Endothelial cell of hepatic sinusoid (primary cell): ENCODE results near the gene KCNK3.
"Not testable (repeated sequence)": the region's sequence is repeated elsewhere in the genome, so short reads cannot be mapped to it uniquely, and the experiment has no call there.

ENCODE experiments used
- in situ Hi-C: cut with HindIII; loops from 2 replicates; pipeline ENCODE4 v1.10.0; 2017; ENCODE audit warnings: low sequenced_read_pairs

The KCNK3 gene

GRCh38 chr2:26750467-26750866 lies 57.9 kb downstream of the KCNK3 start:
- in situ Hi-C loops: loop anchor here (10.0 kb wide), 1 partner anchor 156 kb away; no protein-coding TSS in a partner anchor

- in situ Hi-C loops: loop anchor here (10.0 kb wide), 1 partner anchor 158 kb away; no protein-coding TSS in a partner anchor
These were observed 60.1 kb downstream of the KCNK3 start for GRCh38 chr2:26752656-26753055.

GRCh38 chr2:26754539-26754938 lies 62.0 kb downstream of the KCNK3 start:
- in situ Hi-C loops: loop anchor here (10.0 kb wide), 1 partner anchor 160 kb away; no protein-coding TSS in a partner anchor

- in situ Hi-C loops: loop anchor here (5.0 to 10.0 kb wide), 2 partner anchors 143 to 160 kb away; no protein-coding TSS in a partner anchor
These were observed 62.6 kb downstream of the KCNK3 start for GRCh38 chr2:26754972-26755670.

GRCh38 chr2:26756337-26756736 lies 63.8 kb downstream of the KCNK3 start:
- in situ Hi-C loops: loop anchor here (5.0 to 10.0 kb wide), 2 partner anchors 144 to 162 kb away; no protein-coding TSS in a partner anchor

GRCh38 chr2:26757873-26758789 lies 65.6 kb downstream of the KCNK3 start:
- in situ Hi-C loops: loop anchor here (5.0 to 10.0 kb wide), 2 partner anchors 146 to 163 kb away; no protein-coding TSS in a partner anchor

- in situ Hi-C loops: loop anchor here (5.0 to 10.0 kb wide), 2 partner anchors 147 to 164 kb away; no protein-coding TSS in a partner anchor
These were observed 66.3 kb downstream of the KCNK3 start for GRCh38 chr2:26758790-26759321.

GRCh38 chr2:26759845-26760244 lies 67.3 kb downstream of the KCNK3 start:
- in situ Hi-C loops: loop anchor here (5.0 to 10.0 kb wide), 2 partner anchors 148 to 165 kb away; no protein-coding TSS in a partner anchor

- in situ Hi-C loops: not testable (repeated sequence)
These were observed 68.5 kb downstream of the KCNK3 start for GRCh38 chr2:26760991-26761390.

- in situ Hi-C loops: no loop called here
These were observed 70.5 kb downstream of the KCNK3 start for GRCh38 chr2:26763019-26763418.

GRCh38 chr2:26764078-26764887 lies 71.8 kb downstream of the KCNK3 start, which contains the start of gene SLC35F6:
Gene SLC35F6, plus strand, starts transcription at chr2:26764284. Its CDS starts 66 bp downstream, at chr2:26764350.
- in situ Hi-C loops: no loop called here

GRCh38 chr2:26764906-26765305 lies 72.4 kb downstream of the KCNK3 start:
- in situ Hi-C loops: no loop called here

GRCh38 chr2:26765475-26766200 lies 73.1 kb downstream of the KCNK3 start:
- in situ Hi-C loops: no loop called here

- in situ Hi-C loops: no loop called here
These were observed 74.6 kb downstream of the KCNK3 start for GRCh38 chr2:26767129-26767528.

GRCh38 chr2:26767894-26768487 lies 75.5 kb downstream of the KCNK3 start:
- in situ Hi-C loops: no loop called here

- in situ Hi-C loops: no loop called here
These were observed 76.2 kb downstream of the KCNK3 start for GRCh38 chr2:26768759-26769088.

- in situ Hi-C loops: no loop called here
These were observed 76.7 kb downstream of the KCNK3 start for GRCh38 chr2:26769089-26769761.

- in situ Hi-C loops: no loop called here
These were observed 78.6 kb downstream of the KCNK3 start for GRCh38 chr2:26770986-26771586.
